Fibroblast of peridontal ligament (primary cell): ENCODE results near the gene TBX5.

Experiments
- DNase-seq: peaks from one replicate; pipeline ENCODE4 v3.0.0-alpha.2; 2010; ENCODE audit errors: extremely low read depth

Gene TBX5

GRCh38 chr12:114405519-114406271, at the start of gene TBX5:
TBX5 (minus strand) TSS chr12:114406144; CDS start chr12:114403898, 2,246 bp downstream.
- no peak for DNase-seq

- no peak for DNase-seq
Observed at GRCh38 chr12:114451657-114452056, 45.7 kb upstream of the TBX5 start.

- no peak for DNase-seq
Observed at GRCh38 chr12:114450515-114451300, 44.8 kb upstream of the TBX5 start.

GRCh38 chr12:114450019-114450418, 44.1 kb upstream of the TBX5 start:
- no peak for DNase-seq

- DNase-seq: no peak
Observed at GRCh38 chr12:114448618-114448933, 42.6 kb upstream of the TBX5 start.

GRCh38 chr12:114447799-114448617, 42.1 kb upstream of the TBX5 start:
- DNase-seq: no peak

GRCh38 chr12:114447274-114447716, 41.4 kb upstream of the TBX5 start:
- DNase-seq: no peak

- no peak for DNase-seq
Observed at GRCh38 chr12:114445401-114446323, 39.7 kb upstream of the TBX5 start.

- DNase-seq: no peak
Observed at GRCh38 chr12:114444422-114445279, 38.7 kb upstream of the TBX5 start.

GRCh38 chr12:114443607-114444421, 37.9 kb upstream of the TBX5 start:
- no peak for DNase-seq

GRCh38 chr12:114442578-114442977, 36.6 kb upstream of the TBX5 start:
- no peak for DNase-seq

GRCh38 chr12:114441545-114441944, 35.6 kb upstream of the TBX5 start:
- no peak for DNase-seq

- DNase-seq: no peak
Observed at GRCh38 chr12:114441039-114441383, 35.1 kb upstream of the TBX5 start.

GRCh38 chr12:114440270-114441038, 34.5 kb upstream of the TBX5 start:
- no peak for DNase-seq

- DNase-seq: no peak
Observed at GRCh38 chr12:114439817-114440216, 33.9 kb upstream of the TBX5 start.

- no peak for DNase-seq
Observed at GRCh38 chr12:114439261-114439683, 33.3 kb upstream of the TBX5 start.

GRCh38 chr12:114438635-114439256, 32.8 kb upstream of the TBX5 start:
- no peak for DNase-seq

GRCh38 chr12:114434341-114434740, 28.4 kb upstream of the TBX5 start:
- no peak for DNase-seq
